ENCODE measurements around the gene UQCRC1. TPM values are rescaled to one million over a fixed set of nuclear protein-coding genes. Genes with fewer than 3 reads are reported as not detected.

The UQCRC1 gene
- total and polyA plus RNA-seq, 3 experiments from 2014 or later = 172 to 245 (median 244) TPM

DNA sequence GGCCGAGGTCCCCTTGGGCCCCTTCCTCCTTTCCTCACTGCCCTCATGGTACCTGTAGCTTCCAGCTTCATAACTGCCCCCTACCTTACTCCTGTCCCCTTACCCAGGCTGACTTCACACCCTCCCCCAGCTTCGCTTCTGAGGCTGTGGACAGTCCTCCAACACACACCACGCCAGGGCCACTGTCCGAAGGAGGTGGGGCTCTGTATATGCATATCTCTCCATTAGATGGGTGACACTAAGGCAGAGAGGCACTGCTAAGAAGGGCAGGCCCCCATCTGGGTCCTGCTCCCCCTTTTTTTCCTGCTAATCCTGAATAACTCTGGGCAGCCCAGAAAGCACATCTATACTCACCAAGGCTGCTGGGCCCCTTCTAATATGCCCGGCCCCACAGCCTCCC is 13.3 kb downstream of the UQCRC1 start:
- ChIA-PET CTCF (no interaction called here), POLR2A (no interaction called here)
- Histone ChIP-seq H3K9me3 (ENCODE audit: low read length) (no peaks in the 10 kb centered on the region), H3K4me3 (ENCODE audit: low read length) (no peak overlapping the region), H3K27me3 (ENCODE audit: insufficient read depth, low read length, poor library complexity, severe bottlenecking) (no peaks in the 10 kb centered on the region), H3K4me1 (ENCODE audit: insufficient read depth, low read length) (no peaks in the 10 kb centered on the region), H3K36me3 (ENCODE audit: insufficient read depth, low read length) (peaks cover 19% of the 10 kb centered on the region), H3K27ac (ENCODE audit: low read depth, low read length) (no peak overlapping the region)
- no peaks in the 10 kb centered on the region for H3K9me3 Mint-ChIP-seq
- H3K4me3 Mint-ChIP-seq = no peak overlapping the region
- H3K27me3 Mint-ChIP-seq = peaks cover 12 to 30% of the 10 kb centered on the region in 2 donors
- peak overlapping the region in 1 of 8 donors; percentile 94 for H3K27ac Mint-ChIP-seq
- H3K4me1 Mint-ChIP-seq = peaks cover 0 to 11% (median 2%) of the 10 kb centered on the region in 3 donors
- no peak for DNase-seq
- peaks cover 0 to 43% (median 8%) of the 10 kb centered on the region in 3 donors for H3K36me3 Mint-ChIP-seq

DNA sequence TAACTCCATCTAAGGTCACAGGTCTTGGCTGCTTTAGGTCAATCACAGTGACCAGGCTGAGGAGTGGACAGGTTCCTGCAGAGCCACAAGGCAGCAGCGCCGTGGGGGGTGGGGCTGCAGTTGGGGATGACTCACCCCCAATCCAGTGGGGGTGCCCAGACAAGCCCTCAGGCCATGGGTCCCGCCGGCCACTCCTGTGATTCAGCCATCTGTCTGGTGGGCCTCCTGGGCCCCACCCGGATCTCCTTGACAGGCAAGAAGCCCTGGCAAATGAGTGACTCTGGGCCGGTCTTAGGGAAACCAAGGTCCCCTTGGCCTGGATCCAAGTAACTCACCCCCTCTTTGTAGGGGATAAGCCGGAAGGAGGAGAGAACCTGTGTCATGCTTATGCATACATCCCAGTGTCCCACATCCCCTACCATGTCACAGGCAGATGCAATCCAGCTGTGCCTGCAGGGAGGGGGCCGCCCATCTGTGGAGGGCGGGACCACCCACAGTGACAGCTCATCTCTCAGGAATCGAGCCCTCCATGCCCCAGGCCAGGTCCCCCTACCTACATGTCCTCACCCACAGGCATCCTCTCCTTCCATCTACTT is 13.8 kb downstream of the UQCRC1 start:
- H3K4me1 Mint-ChIP-seq = peaks cover 0 to 11% (median 2%) of the 10 kb centered on the region in 3 donors
- H3K27ac Mint-ChIP-seq = peak overlapping the region in 1 of 8 donors; percentile 94
- peaks cover 0 to 38% (median 5%) of the 10 kb centered on the region in 3 donors for H3K36me3 Mint-ChIP-seq
- peaks cover 14% of the 10 kb centered on the region for H3K36me3 ChIP-seq (ENCODE audit: insufficient read depth, low read length)
- H3K27me3 ChIP-seq (ENCODE audit: insufficient read depth, low read length, poor library complexity, severe bottlenecking) = no peaks in the 10 kb centered on the region
- no peak for DNase-seq
- ChIA-PET CTCF (no interaction called here), POLR2A (no interaction called here)
- H3K4me1 ChIP-seq (ENCODE audit: insufficient read depth, low read length) = no peaks in the 10 kb centered on the region
- no peak overlapping the region for H3K4me3 ChIP-seq (ENCODE audit: low read length)
- peaks cover 15 to 35% of the 10 kb centered on the region in 2 donors for H3K27me3 Mint-ChIP-seq
- H3K4me3 Mint-ChIP-seq = no peak overlapping the region
- no peaks in the 10 kb centered on the region for H3K9me3 ChIP-seq (ENCODE audit: low read length)
- H3K27ac ChIP-seq (ENCODE audit: low read depth, low read length) = no peak overlapping the region
- H3K9me3 Mint-ChIP-seq = no peaks in the 10 kb centered on the region

DNA sequence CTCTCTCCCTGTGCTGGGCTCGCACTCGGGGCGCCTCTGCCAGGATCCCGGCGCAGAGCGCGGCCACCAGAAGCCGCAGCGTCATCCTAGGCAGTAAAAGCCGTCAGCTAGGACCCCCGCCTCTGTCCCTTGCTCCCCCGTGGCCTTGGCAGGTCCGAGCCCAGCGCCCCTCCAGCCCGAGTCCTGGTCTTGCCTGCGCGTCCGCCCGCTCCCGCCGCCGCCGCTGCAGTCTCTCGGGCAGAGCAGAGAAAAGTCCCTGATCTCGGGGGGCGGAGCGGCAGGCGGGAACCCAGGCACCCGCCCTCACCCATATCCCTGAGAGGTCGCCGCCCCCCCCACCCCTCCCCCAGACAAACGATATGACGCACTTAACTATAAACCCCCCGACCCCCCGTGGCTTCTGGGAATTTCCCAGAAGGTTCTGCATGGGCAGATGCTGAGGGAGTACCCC is 14.3 kb downstream of the UQCRC1 start, which contains the start of gene COL7A1:
TSS of gene COL7A1 (minus strand) at position 255 of the 451 bp plus-strand sequence. CDS start at position 85, 170 bp downstream.
- peak within 1 kb of the TSS in 1 of 8 donors; percentile 94 for H3K27ac Mint-ChIP-seq
- no peaks in the 10 kb centered on the region for H3K9me3 Mint-ChIP-seq
- POLR2A ChIA-PET = no interaction called here
- H3K27me3 Mint-ChIP-seq = peaks cover 15 to 38% of the 10 kb centered on the region in 2 donors
- H3K27me3 ChIP-seq (ENCODE audit: insufficient read depth, low read length, poor library complexity, severe bottlenecking) = no peaks in the 10 kb centered on the region
- H3K4me1 ChIP-seq (ENCODE audit: insufficient read depth, low read length) = no peaks in the 10 kb centered on the region
- no peak within 1 kb of the TSS for H3K4me3 ChIP-seq (ENCODE audit: low read length)
- peaks cover 11% of the 10 kb centered on the region for H3K36me3 ChIP-seq (ENCODE audit: insufficient read depth, low read length)
- H3K36me3 Mint-ChIP-seq = peaks cover 0 to 33% (median 5%) of the 10 kb centered on the region in 3 donors
- peaks cover 0 to 11% (median 2%) of the 10 kb centered on the region in 3 donors for H3K4me1 Mint-ChIP-seq
- no peaks in the 10 kb centered on the region for H3K9me3 ChIP-seq (ENCODE audit: low read length)
- H3K4me3 Mint-ChIP-seq = peak within 1 kb of the TSS in 1 of 7 donors; percentile 23
- DNase-seq = no peak
- CTCF ChIA-PET = no interaction called here
- H3K27ac ChIP-seq (ENCODE audit: low read depth, low read length) = no peak within 1 kb of the TSS

DNA sequence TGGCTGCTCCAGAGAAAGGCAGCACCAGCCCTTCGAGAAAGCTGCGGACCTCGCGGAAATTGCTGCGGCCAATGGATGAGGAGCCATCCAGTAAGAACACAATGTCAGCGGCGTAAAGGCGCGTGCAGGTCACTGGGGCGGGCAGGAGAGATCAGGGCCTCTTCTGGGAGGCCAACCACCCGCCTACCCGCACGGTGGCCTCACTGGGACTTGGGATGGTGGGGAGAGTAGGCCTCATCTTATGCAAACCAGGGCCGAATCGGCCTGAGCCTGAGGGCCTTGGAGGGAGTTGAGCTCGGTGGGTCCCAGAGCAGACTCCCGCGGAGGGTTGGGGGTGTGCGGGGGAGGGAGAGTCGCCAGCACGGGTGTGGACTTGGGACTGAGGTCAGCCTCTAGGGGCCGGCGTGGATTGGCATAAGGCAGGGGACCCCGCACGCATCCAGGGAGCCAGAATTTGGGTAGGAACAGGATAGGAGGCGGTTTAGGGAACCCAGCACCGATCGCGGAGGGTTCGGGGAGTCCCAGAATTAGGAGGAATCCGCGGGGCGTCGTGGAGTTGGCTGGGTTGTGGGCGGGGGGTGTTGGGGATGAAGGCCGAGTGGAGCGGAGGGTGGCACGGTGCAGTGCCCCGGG is 14.9 kb downstream of the UQCRC1 start:
- H3K27ac ChIP-seq (ENCODE audit: low read depth, low read length) = no peak overlapping the region
- POLR2A ChIA-PET = no interaction called here
- DNase-seq = no peak
- H3K4me3 ChIP-seq (ENCODE audit: low read length) = no peak overlapping the region
- H3K27me3 ChIP-seq (ENCODE audit: insufficient read depth, low read length, poor library complexity, severe bottlenecking) = no peaks in the 10 kb centered on the region
- Mint-ChIP-seq H3K36me3 (peaks cover 0 to 27% (median 4%) of the 10 kb centered on the region in 3 donors), H3K9me3 (no peaks in the 10 kb centered on the region), H3K4me3 (peak overlapping the region in 1 of 7 donors; percentile 23), H3K27me3 (peaks cover 17 to 42% of the 10 kb centered on the region in 2 donors), H3K27ac (no peak overlapping the region), H3K4me1 (peaks cover 0 to 11% (median 2%) of the 10 kb centered on the region in 3 donors)
- CTCF ChIA-PET = no interaction called here
- H3K36me3 ChIP-seq (ENCODE audit: insufficient read depth, low read length) = peaks cover 5% of the 10 kb centered on the region
- H3K4me1 ChIP-seq (ENCODE audit: insufficient read depth, low read length) = no peaks in the 10 kb centered on the region
- H3K9me3 ChIP-seq (ENCODE audit: low read length) = no peaks in the 10 kb centered on the region

DNA sequence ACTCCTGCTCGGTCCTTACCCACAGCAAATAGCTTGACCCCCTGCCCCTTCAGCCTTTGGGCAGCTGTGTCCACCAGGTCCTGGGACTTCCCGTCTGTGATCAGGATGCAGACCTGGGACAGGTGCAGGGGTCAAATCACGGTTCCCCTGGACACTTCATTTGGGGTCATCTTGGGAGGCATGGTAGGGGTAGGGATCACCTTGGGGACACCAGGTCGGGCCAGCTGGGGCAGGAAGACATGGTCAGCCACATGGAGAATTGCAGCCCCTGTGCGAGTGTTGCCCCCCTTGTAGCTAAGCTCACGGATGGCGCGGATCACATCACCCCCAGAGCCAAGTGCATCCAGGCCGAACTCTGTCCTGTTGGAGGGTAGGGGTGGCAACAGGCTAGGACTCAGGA is 16.1 kb downstream of the UQCRC1 start:
- Mint-ChIP-seq H3K27me3 (peaks cover 23 to 51% of the 10 kb centered on the region in 2 donors), H3K4me3 (no peak overlapping the region), H3K4me1 (peaks cover 0 to 11% (median 2%) of the 10 kb centered on the region in 3 donors), H3K9me3 (no peaks in the 10 kb centered on the region), H3K36me3 (peaks cover 0 to 16% (median 1%) of the 10 kb centered on the region in 3 donors), H3K27ac (no peak overlapping the region)
- Histone ChIP-seq H3K9me3 (ENCODE audit: low read length) (no peaks in the 10 kb centered on the region), H3K36me3 (ENCODE audit: insufficient read depth, low read length) (no peaks in the 10 kb centered on the region), H3K27me3 (ENCODE audit: insufficient read depth, low read length, poor library complexity, severe bottlenecking) (no peaks in the 10 kb centered on the region), H3K4me1 (ENCODE audit: insufficient read depth, low read length) (no peaks in the 10 kb centered on the region), H3K4me3 (ENCODE audit: low read length) (no peak overlapping the region), H3K27ac (ENCODE audit: low read depth, low read length) (no peak overlapping the region)
- ChIA-PET POLR2A (no interaction called here), CTCF (no interaction called here)
- DNase-seq = no peak

DNA sequence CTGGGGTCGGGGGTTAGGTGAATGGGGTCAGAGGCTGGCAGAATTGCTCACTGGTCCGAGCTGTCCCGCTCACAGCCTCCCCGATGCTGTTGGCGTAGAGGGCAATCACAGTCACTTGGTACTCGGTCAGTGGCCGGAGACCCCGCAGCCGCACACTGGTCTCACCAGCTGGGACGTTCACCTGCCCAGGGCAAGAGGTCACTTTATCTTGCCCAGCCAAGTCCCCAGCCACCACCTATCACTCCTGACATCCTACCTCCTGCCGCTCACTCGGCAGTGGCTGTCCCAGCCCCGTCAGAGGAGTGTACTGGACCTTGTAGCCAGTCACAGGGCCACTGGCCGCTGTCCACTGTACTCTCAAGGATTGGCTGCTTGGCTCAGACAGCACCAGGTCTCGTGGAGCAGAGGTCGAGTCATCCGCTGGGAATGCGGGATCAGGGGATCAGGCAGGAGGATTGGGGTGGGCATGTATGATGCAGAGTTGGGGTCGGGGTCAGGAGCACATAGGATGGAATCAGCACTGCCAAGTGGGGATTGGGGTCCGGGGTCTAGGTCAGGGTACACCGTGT is 16.8 kb downstream of the UQCRC1 start:
- no peaks in the 10 kb centered on the region for H3K36me3 ChIP-seq (ENCODE audit: insufficient read depth, low read length)
- Mint-ChIP-seq H3K27me3 (peaks cover 27 to 59% of the 10 kb centered on the region in 2 donors), H3K27ac (no peak overlapping the region), H3K9me3 (no peaks in the 10 kb centered on the region), H3K36me3 (peaks cover 0 to 8% (median 0%) of the 10 kb centered on the region in 3 donors), H3K4me1 (peaks cover 0 to 11% (median 2%) of the 10 kb centered on the region in 3 donors), H3K4me3 (no peak overlapping the region)
- H3K9me3 ChIP-seq (ENCODE audit: low read length) = no peaks in the 10 kb centered on the region
- no peaks in the 10 kb centered on the region for H3K4me1 ChIP-seq (ENCODE audit: insufficient read depth, low read length)
- H3K27ac ChIP-seq (ENCODE audit: low read depth, low read length) = no peak overlapping the region
- no peaks in the 10 kb centered on the region for H3K27me3 ChIP-seq (ENCODE audit: insufficient read depth, low read length, poor library complexity, severe bottlenecking)
- ChIA-PET CTCF (no interaction called here), POLR2A (no interaction called here)
- DNase-seq = no peak
- no peak overlapping the region for H3K4me3 ChIP-seq (ENCODE audit: low read length)

DNA sequence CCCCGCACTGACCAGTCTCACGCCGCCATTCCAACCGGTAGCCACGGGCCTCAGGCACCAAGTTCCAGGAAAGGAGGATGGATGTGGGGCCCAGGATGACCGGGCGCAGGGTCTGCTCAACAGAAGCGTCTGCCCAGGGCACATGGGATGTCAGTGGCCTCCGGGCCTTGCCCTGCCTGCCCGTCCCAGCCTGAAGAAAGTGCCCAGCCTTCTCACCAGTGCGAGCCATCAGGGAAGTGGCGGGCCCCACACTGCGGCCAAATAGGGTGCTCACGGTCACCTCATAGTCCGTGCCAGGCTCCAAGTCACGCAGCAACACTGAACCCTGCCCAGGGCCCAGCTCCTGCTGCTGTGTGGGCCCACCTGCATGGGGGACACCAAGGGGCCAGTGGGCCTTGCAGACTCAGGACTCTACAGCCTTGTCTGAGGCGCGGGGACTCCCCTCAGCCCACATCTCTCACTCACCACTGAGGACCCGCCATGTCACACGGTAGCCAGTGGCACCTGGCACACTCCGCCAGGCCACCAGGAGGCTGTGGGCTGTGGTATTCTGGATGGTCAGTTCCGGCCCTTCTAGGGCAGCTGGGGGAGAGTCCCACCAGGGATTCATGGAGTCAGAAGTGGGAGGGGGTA is 17.4 kb downstream of the UQCRC1 start:
- Mint-ChIP-seq H3K4me3 (no peak overlapping the region), H3K4me1 (peaks cover 0 to 11% (median 2%) of the 10 kb centered on the region in 3 donors), H3K9me3 (no peaks in the 10 kb centered on the region), H3K27me3 (peaks cover 27 to 63% of the 10 kb centered on the region in 2 donors), H3K27ac (no peak overlapping the region), H3K36me3 (peaks cover 0 to 2% (median 0%) of the 10 kb centered on the region in 3 donors)
- Histone ChIP-seq H3K4me3 (ENCODE audit: low read length) (no peak overlapping the region), H3K9me3 (ENCODE audit: low read length) (no peaks in the 10 kb centered on the region), H3K27me3 (ENCODE audit: insufficient read depth, low read length, poor library complexity, severe bottlenecking) (no peaks in the 10 kb centered on the region), H3K27ac (ENCODE audit: low read depth, low read length) (no peak overlapping the region), H3K4me1 (ENCODE audit: insufficient read depth, low read length) (no peaks in the 10 kb centered on the region), H3K36me3 (ENCODE audit: insufficient read depth, low read length) (no peaks in the 10 kb centered on the region)
- ChIA-PET POLR2A (no interaction called here), CTCF (no interaction called here)
- no peak for DNase-seq

DNA sequence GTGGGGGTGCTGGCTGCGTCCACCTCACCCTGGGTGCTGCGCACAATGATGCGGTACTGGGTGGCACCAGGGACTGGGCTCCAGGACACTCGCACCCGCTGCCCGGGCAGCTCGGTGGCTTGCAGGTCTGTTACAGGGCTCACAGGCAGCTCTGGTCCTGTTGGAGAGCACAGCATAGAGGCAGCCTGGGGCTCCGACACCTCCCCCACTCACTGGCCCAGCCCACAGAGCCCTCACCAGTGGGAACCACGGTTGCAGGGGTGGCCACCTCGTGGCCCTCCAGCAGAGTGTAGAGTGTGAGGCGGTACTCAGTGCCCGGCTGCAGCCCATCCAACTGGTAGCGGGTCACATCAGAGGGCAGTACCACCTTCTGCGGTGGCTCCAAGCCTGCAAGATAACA is 18.0 kb downstream of the UQCRC1 start:
- H3K27me3 Mint-ChIP-seq = peaks cover 27 to 67% of the 10 kb centered on the region in 2 donors

More for the DNA sequence above, 18.0 kb downstream of the UQCRC1 start:
- no peaks in the 10 kb centered on the region for H3K27me3 ChIP-seq (ENCODE audit: insufficient read depth, low read length, poor library complexity, severe bottlenecking)
- no peak for DNase-seq
- no peak overlapping the region for H3K4me3 ChIP-seq (ENCODE audit: low read length)
- ChIA-PET CTCF (no interaction called here), POLR2A (no interaction called here)
- H3K9me3 ChIP-seq (ENCODE audit: low read length) = no peaks in the 10 kb centered on the region
- Mint-ChIP-seq H3K27ac (no peak overlapping the region), H3K4me3 (no peak overlapping the region), H3K36me3 (no peaks in the 10 kb centered on the region), H3K4me1 (peaks cover 0 to 11% (median 2%) of the 10 kb centered on the region in 3 donors), H3K9me3 (no peaks in the 10 kb centered on the region)
- H3K27ac ChIP-seq (ENCODE audit: low read depth, low read length) = no peak overlapping the region
- H3K36me3 ChIP-seq (ENCODE audit: insufficient read depth, low read length) = no peaks in the 10 kb centered on the region
- H3K4me1 ChIP-seq (ENCODE audit: insufficient read depth, low read length) = no peaks in the 10 kb centered on the region

Data from CD8-positive, alpha-beta memory T cell (primary cell).